Vagina (tissue), 2 donors: ENCODE data around the gene ELOVL7. TPM values are rescaled to one million over a fixed set of nuclear protein-coding genes. Genes with fewer than 3 reads are reported as not detected.

Experiments used
- DNase-seq, 2 donors: peaks; one replicate each; pipeline ENCODE4 v3.0.0-alpha.2; 2017; ENCODE audit errors: extremely low spot score in 2 of 2
- H3K27ac ChIP-seq: fragments of 200-600 bp; sonication (generic); one replicate; pipeline ENCODE4 v1.5.1; 2019
- H3K27me3 ChIP-seq: fragments of 200-600 bp; sonication (generic); one replicate; pipeline ENCODE4 v1.5.1; 2019
- H3K36me3 ChIP-seq, 2 donors: fragments of 200-600 bp; sonication (generic); one replicate each; pipeline ENCODE4 v1.5.1; 2017 to 2019
- H3K4me1 ChIP-seq: fragments of 200-600 bp; sonication (generic); one replicate; pipeline ENCODE4 v1.5.1; 2019
- H3K4me3 ChIP-seq, 2 donors: fragments of 200-600 bp; sonication (generic); 1 replicate in 1 of 2; 2 replicates in 1 of 2; pipeline ENCODE4 v1.5.1; 2016 to 2019
- H3K9me3 ChIP-seq: fragments of 200-600 bp; sonication (generic); one replicate; pipeline ENCODE4 v1.5.1; 2019
- CTCF ChIP-seq, 3 experiments: fragments of 450-650 bp in 2 of 3; fragments of 200-600 bp in 1 of 3; sonication (generic) in 1 of 3; IDR thresholded peaks; one replicate each; pipeline ENCODE4 v1.5.1; 2017 to 2019; ENCODE audit warnings: antibody characterized with exemption in 3 of 3, mild to moderate bottlenecking in 2 of 3, moderate library complexity in 2 of 3
- POLR2A ChIP-seq, 2 donors: fragments of 450-650 bp; IDR thresholded peaks; one replicate each; pipeline ENCODE4 v1.6.1; 2017; ENCODE audit warnings: antibody characterized with exemption in 2 of 2, mild to moderate bottlenecking in 2 of 2, moderate library complexity in 2 of 2
- POLR2AphosphoS5 ChIP-seq, 2 donors: sonication (generic); formaldehyde crosslinking; IDR thresholded peaks; one replicate each; pipeline ENCODE4 v1.9.0; 2017; ENCODE audit warnings: antibody characterized with exemption in 2 of 2, mild to moderate bottlenecking in 2 of 2, low read depth in 1 of 2; ENCODE audit not compliant: insufficient read depth in 1 of 2
- intact Hi-C: fragments of 100-400 bp; cut with DNase I; formaldehyde crosslinking; loops from one replicate; pipeline ENCODE4 v1.15.1; 2023
- total RNA-seq: library from RNA; depleted of rRNA; stranded (reverse); fragments of >200 nt; gene quantifications from one replicate; pipeline ENCODE4 v1.2.3, GENCODE V29; 2016

ELOVL7 gene
- total RNA-seq, 1 donor from 2014 or later: 3.9 TPM

GRCh38 chr5:60887746-60888145 lies 43.7 kb upstream of the ELOVL7 start:
- Histone ChIP-seq H3K36me3 (no peaks in the 10 kb centered on the region), H3K4me3 (no peak overlapping the region), H3K27ac (no peak overlapping the region), H3K9me3 (no peaks in the 10 kb centered on the region), H3K27me3 (no peaks in the 10 kb centered on the region), H3K4me1 (no peaks in the 10 kb centered on the region)
- no peak for DNase-seq
- TF ChIP-seq POLR2A (IDR thresholded peaks at IDR 0.05) (no peak), CTCF (IDR thresholded peaks at IDR 0.05) (no peak), POLR2AphosphoS5 (IDR thresholded peaks at IDR 0.05; ENCODE audit: insufficient read depth in 1 of 2, low read depth in 1 of 2) (no peak)
- intact Hi-C loops: no loop called here

- Histone ChIP-seq H3K9me3 (no peaks in the 10 kb centered on the region), H3K27ac (no peak overlapping the region), H3K27me3 (no peaks in the 10 kb centered on the region), H3K36me3 (no peaks in the 10 kb centered on the region), H3K4me3 (no peak overlapping the region), H3K4me1 (no peaks in the 10 kb centered on the region)
- no peak for DNase-seq
- intact Hi-C loops: no loop called here
- TF ChIP-seq POLR2A (IDR thresholded peaks at IDR 0.05) (no peak), POLR2AphosphoS5 (IDR thresholded peaks at IDR 0.05; ENCODE audit: insufficient read depth in 1 of 2, low read depth in 1 of 2) (no peak), CTCF (IDR thresholded peaks at IDR 0.05) (no peak)
Observed at GRCh38 chr5:60887096-60887495, 43.0 kb upstream of the ELOVL7 start.

GRCh38 chr5:60886158-60886557 lies 42.1 kb upstream of the ELOVL7 start:
- H3K9me3 ChIP-seq: no peaks in the 10 kb centered on the region
- no peak overlapping the region for H3K4me3 ChIP-seq
- H3K36me3 ChIP-seq: no peaks in the 10 kb centered on the region
- intact Hi-C loops: no loop called here
- H3K27ac ChIP-seq: no peak overlapping the region
- no peaks in the 10 kb centered on the region for H3K4me1 ChIP-seq
- no peak for DNase-seq
- no peak for TF ChIP-seq POLR2A (IDR thresholded peaks at IDR 0.05)
- TF ChIP-seq CTCF (IDR thresholded peaks at IDR 0.05): no peak
- TF ChIP-seq POLR2AphosphoS5 (IDR thresholded peaks at IDR 0.05; ENCODE audit: insufficient read depth in 1 of 2, low read depth in 1 of 2): no peak
- H3K27me3 ChIP-seq: no peaks in the 10 kb centered on the region

GRCh38 chr5:60883229-60883628 lies 39.2 kb upstream of the ELOVL7 start:
- no peaks in the 10 kb centered on the region for H3K9me3 ChIP-seq
- H3K4me3 ChIP-seq: no peak overlapping the region
- TF ChIP-seq POLR2AphosphoS5 (IDR thresholded peaks at IDR 0.05; ENCODE audit: insufficient read depth in 1 of 2, low read depth in 1 of 2) (no peak), CTCF (IDR thresholded peaks at IDR 0.05) (no peak), POLR2A (IDR thresholded peaks at IDR 0.05) (no peak)
- DNase-seq: no peak
- no peak overlapping the region for H3K27ac ChIP-seq
- H3K27me3 ChIP-seq: no peaks in the 10 kb centered on the region
- H3K4me1 ChIP-seq: no peaks in the 10 kb centered on the region
- no peaks in the 10 kb centered on the region for H3K36me3 ChIP-seq
- intact Hi-C loops: no loop called here

GRCh38 chr5:60872892-60873291 lies 28.8 kb upstream of the ELOVL7 start:
- Histone ChIP-seq H3K9me3 (no peaks in the 10 kb centered on the region), H3K4me3 (no peak overlapping the region), H3K27ac (no peak overlapping the region), H3K36me3 (no peaks in the 10 kb centered on the region), H3K27me3 (no peaks in the 10 kb centered on the region), H3K4me1 (no peaks in the 10 kb centered on the region)
- intact Hi-C loops: no loop called here
- DNase-seq: no peak
- TF ChIP-seq CTCF (IDR thresholded peaks at IDR 0.05) (no peak), POLR2A (IDR thresholded peaks at IDR 0.05) (no peak), POLR2AphosphoS5 (IDR thresholded peaks at IDR 0.05; ENCODE audit: insufficient read depth in 1 of 2, low read depth in 1 of 2) (no peak)
